ENCODE data around the gene ECM1.

The ECM1 gene

GRCh38 chr1:150530491-150531159 lies 22.7 kb downstream of the ECM1 start:
- no peak overlapping the region for H3K4me3 ChIP-seq (ENCODE audit: low read length)
- TF ChIP-seq, protein P1, sequence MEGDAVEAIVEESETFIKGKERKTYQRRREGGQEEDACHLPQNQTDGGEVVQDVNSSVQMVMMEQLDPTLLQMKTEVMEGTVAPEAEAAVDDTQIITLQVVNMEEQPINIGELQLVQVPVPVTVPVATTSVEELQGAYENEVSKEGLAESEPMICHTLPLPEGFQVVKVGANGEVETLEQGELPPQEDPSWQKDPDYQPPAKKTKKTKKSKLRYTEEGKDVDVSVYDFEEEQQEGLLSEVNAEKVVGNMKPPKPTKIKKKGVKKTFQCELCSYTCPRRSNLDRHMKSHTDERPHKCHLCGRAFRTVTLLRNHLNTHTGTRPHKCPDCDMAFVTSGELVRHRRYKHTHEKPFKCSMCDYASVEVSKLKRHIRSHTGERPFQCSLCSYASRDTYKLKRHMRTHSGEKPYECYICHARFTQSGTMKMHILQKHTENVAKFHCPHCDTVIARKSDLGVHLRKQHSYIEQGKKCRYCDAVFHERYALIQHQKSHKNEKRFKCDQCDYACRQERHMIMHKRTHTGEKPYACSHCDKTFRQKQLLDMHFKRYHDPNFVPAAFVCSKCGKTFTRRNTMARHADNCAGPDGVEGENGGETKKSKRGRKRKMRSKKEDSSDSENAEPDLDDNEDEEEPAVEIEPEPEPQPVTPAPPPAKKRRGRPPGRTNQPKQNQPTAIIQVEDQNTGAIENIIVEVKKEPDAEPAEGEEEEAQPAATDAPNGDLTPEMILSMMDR (conservative IDR thresholded peaks at IDR 0.05; ENCODE audit: low read length), result no peak
- no peak for DNase-seq (ENCODE audit: low read depth)

DNA sequence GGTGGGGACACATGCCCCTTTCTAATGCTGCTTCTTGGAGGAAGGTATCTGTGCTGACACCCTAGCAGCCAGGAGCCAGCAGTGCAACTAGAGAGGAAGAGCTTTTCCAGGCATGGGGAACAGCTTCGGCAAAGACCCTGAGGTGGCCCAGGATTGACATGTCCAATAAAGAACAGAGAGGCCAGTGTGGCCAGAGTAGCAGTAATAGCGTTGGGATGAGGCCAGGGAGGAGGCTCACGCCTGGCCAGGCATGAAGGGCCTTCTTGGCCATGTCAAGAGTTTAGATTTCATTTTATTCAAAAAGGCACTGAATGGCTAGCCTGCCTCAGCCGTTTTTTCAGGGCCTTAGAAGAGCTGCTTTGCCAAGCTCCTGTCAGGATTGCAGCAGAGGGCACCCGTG lies 25.0 kb downstream of the ECM1 start:
- TF ChIP-seq, protein P1 (conservative IDR thresholded peaks at IDR 0.05; ENCODE audit: low read length), result no peak
- no peak for DNase-seq (ENCODE audit: low read depth)
- no peak overlapping the region for H3K4me3 ChIP-seq (ENCODE audit: low read length)

GRCh38 chr1:150534002-150534401 lies 26.1 kb downstream of the ECM1 start:
- DNase-seq (ENCODE audit: low read depth), result no peak
- no peak overlapping the region for H3K4me3 ChIP-seq (ENCODE audit: low read length)
- TF ChIP-seq, protein P1 (conservative IDR thresholded peaks at IDR 0.05; ENCODE audit: low read length), result no peak

- TF ChIP-seq, protein P1 (conservative IDR thresholded peaks at IDR 0.05; ENCODE audit: low read length), result no peak
- peak; percentile 94 for DNase-seq (ENCODE audit: low read depth)
- no peak overlapping the region for H3K4me3 ChIP-seq (ENCODE audit: low read length)
Measured at GRCh38 chr1:150535511-150536287, 27.8 kb downstream of the ECM1 start.

GRCh38 chr1:150536836-150537731 lies 29.2 kb downstream of the ECM1 start:
- TF ChIP-seq, protein P1 (conservative IDR thresholded peaks at IDR 0.05; ENCODE audit: low read length), result no peak
- DNase-seq (ENCODE audit: low read depth), result peak; percentile 60

GRCh38 chr1:150537732-150538684 lies 30.1 kb downstream of the ECM1 start:
- H3K4me3 ChIP-seq (ENCODE audit: low read length), result no peak overlapping the region
- TF ChIP-seq, protein P1 (conservative IDR thresholded peaks at IDR 0.05; ENCODE audit: low read length), result peak; percentile 22; the same call in 1 of the 2 replicates
- peak; percentile 94 for DNase-seq (ENCODE audit: low read depth)

More at GRCh38 chr1:150536836-150537731, 29.2 kb downstream of the ECM1 start:
- no peak overlapping the region for H3K4me3 ChIP-seq (ENCODE audit: low read length)

All from AG10803 (cell line).